Activated CD8-positive, alpha-beta memory T cell treated with anti-CD3 and anti-CD28 coated beads, Interleukin-2, amount 10 ng/mL, durations not matched to agents 7 days and 5 days (primary cell): ENCODE data around the gene C4orf17. TPM values are rescaled to one million over a fixed set of nuclear protein-coding genes. Genes with fewer than 3 reads are reported as not detected.

Source experiments
- ATAC-seq: fragments of 150-1000 bp; cut with Tn5 transposase; one replicate; pipeline ENCODE4 v1.10.0; 2021; ENCODE audit warnings: moderate library complexity
- CTCF ChIA-PET: fragments of 350-600 bp; sonication (Branson Sonifier 250); formaldehyde crosslinking; loops from one replicate; lab custom pipeline; 2021; ENCODE audit warnings: antibody characterized with exemption; lab: Charles Lee
- DNase-seq: peaks from one replicate; pipeline ENCODE4 v3.0.0-alpha.2; 2020
- H3K27ac Mint-ChIP-seq: one replicate; pipeline ENCODE4 v1.8.0; 2021; ENCODE audit warnings: mild to moderate bottlenecking, mixed read lengths
- H3K27me3 Mint-ChIP-seq: one replicate; pipeline ENCODE4 v1.8.0; 2021; ENCODE audit warnings: mixed read lengths
- H3K36me3 Mint-ChIP-seq: one replicate; pipeline ENCODE4 v1.8.0; 2021; ENCODE audit warnings: mild to moderate bottlenecking, mixed read lengths
- H3K4me1 Mint-ChIP-seq: one replicate; pipeline ENCODE4 v1.8.0; 2021; ENCODE audit warnings: mixed read lengths
- H3K4me3 Mint-ChIP-seq: one replicate; pipeline ENCODE4 v1.8.0; 2021; ENCODE audit warnings: mild to moderate bottlenecking, moderate library complexity, mixed read lengths
- H3K9me3 Mint-ChIP-seq: one replicate; pipeline ENCODE4 v1.8.0; 2022; ENCODE audit warnings: low read depth, mixed read lengths
- total RNA-seq, 2 experiments: library from RNA; stranded (reverse); gene quantifications; one replicate each; pipeline ENCODE4 v1.2.3, GENCODE V29; 2021

C4orf17 gene
- total RNA-seq, 2 experiments from 2014 or later, result not detected

- peak; percentile 93 for ATAC-seq
- DNase-seq, result peak; percentile 97
- H3K9me3 Mint-ChIP-seq, result no peaks in the 10 kb centered on the region
- CTCF ChIA-PET, result interaction anchor here (1.0 to 3.5 kb wide), 7 partner anchors 239 to 568 kb away, joined by 3 to 44 read pairs (median 3); partner anchors contain the start of genes DNAJB14 and METAP1
- H3K36me3 Mint-ChIP-seq, result no peaks in the 10 kb centered on the region
- peaks cover 15% of the 10 kb centered on the region for H3K27me3 Mint-ChIP-seq
- peak within 1 kb of the TSS; percentile 92 for H3K4me3 Mint-ChIP-seq
- peak within 1 kb of the TSS; percentile 98 for H3K27ac Mint-ChIP-seq
- H3K4me1 Mint-ChIP-seq, result peaks cover 25% of the 10 kb centered on the region
Measured at GRCh38 chr4:99563310-99564186, 52.7 kb downstream of the C4orf17 start, which contains the start of gene TRMT10A. TRMT10A (minus strand) TSS chr4:99564039; CDS start chr4:99559338, 4,701 bp downstream.

GRCh38 chr4:99564921-99565320 is 54.1 kb downstream of the C4orf17 start:
- no peaks in the 10 kb centered on the region for H3K36me3 Mint-ChIP-seq
- no peak for ATAC-seq
- H3K4me3 Mint-ChIP-seq, result peak overlapping the region; percentile 92
- no peak for DNase-seq
- peaks cover 25% of the 10 kb centered on the region for H3K4me1 Mint-ChIP-seq
- H3K27me3 Mint-ChIP-seq, result peaks cover 24% of the 10 kb centered on the region
- no peak overlapping the region for H3K27ac Mint-ChIP-seq
- H3K9me3 Mint-ChIP-seq, result no peaks in the 10 kb centered on the region
- CTCF ChIA-PET, result interaction anchor here (1.2 to 3.5 kb wide), 2 partner anchors 243 to 246 kb away, joined by 4 to 44 read pairs; no protein-coding TSS in a partner anchor

- H3K9me3 Mint-ChIP-seq, result no peaks in the 10 kb centered on the region
- ATAC-seq, result no peak
- H3K27ac Mint-ChIP-seq, result no peak overlapping the region
- H3K36me3 Mint-ChIP-seq, result no peaks in the 10 kb centered on the region
- peaks cover 46% of the 10 kb centered on the region for H3K27me3 Mint-ChIP-seq
- CTCF ChIA-PET, result no interaction called here
- H3K4me1 Mint-ChIP-seq, result peaks cover 3% of the 10 kb centered on the region
- no peak for DNase-seq
- H3K4me3 Mint-ChIP-seq, result no peak overlapping the region
Measured at GRCh38 chr4:99571883-99572282, 61.1 kb downstream of the C4orf17 start.

GRCh38 chr4:99572527-99573240 is 61.9 kb downstream of the C4orf17 start:
- peaks cover 3% of the 10 kb centered on the region for H3K4me1 Mint-ChIP-seq
- DNase-seq (no peak), ATAC-seq (no peak)
- peaks cover 51% of the 10 kb centered on the region for H3K27me3 Mint-ChIP-seq
- no peak overlapping the region for H3K27ac Mint-ChIP-seq
- CTCF ChIA-PET, result no interaction called here
- no peak overlapping the region for H3K4me3 Mint-ChIP-seq
- no peaks in the 10 kb centered on the region for H3K36me3 Mint-ChIP-seq
- H3K9me3 Mint-ChIP-seq, result no peaks in the 10 kb centered on the region

GRCh38 chr4:99573735-99574368 is 63.0 kb downstream of the C4orf17 start:
- CTCF ChIA-PET, result no interaction called here
- H3K4me1 Mint-ChIP-seq, result peaks cover 3% of the 10 kb centered on the region
- H3K27me3 Mint-ChIP-seq, result peaks cover 51% of the 10 kb centered on the region

GRCh38 chr4:99574530-99575324 is 63.9 kb downstream of the C4orf17 start, which contains the start of gene MTTP:
MTTP (plus strand) TSS chr4:99574824; CDS start chr4:99574910, 86 bp downstream.
- H3K27ac Mint-ChIP-seq, result no peak within 1 kb of the TSS
- no peak within 1 kb of the TSS for H3K4me3 Mint-ChIP-seq
- no peak for DNase-seq
- H3K4me1 Mint-ChIP-seq, result peaks cover 3% of the 10 kb centered on the region
- CTCF ChIA-PET, result no interaction called here
- H3K36me3 Mint-ChIP-seq, result no peaks in the 10 kb centered on the region
- no peaks in the 10 kb centered on the region for H3K9me3 Mint-ChIP-seq
- H3K27me3 Mint-ChIP-seq, result peaks cover 52% of the 10 kb centered on the region
- ATAC-seq, result no peak

More at GRCh38 chr4:99573735-99574368, 63.0 kb downstream of the C4orf17 start:
- no peaks in the 10 kb centered on the region for H3K36me3 Mint-ChIP-seq
- H3K27ac Mint-ChIP-seq, result no peak overlapping the region
- no peak overlapping the region for H3K4me3 Mint-ChIP-seq
- DNase-seq, result no peak
- no peak for ATAC-seq
- no peaks in the 10 kb centered on the region for H3K9me3 Mint-ChIP-seq

GRCh38 chr4:99578714-99579113 is 67.9 kb downstream of the C4orf17 start:
- no peak for ATAC-seq
- H3K36me3 Mint-ChIP-seq, result no peaks in the 10 kb centered on the region
- H3K4me3 Mint-ChIP-seq, result no peak overlapping the region
- peaks cover 3% of the 10 kb centered on the region for H3K4me1 Mint-ChIP-seq
- H3K27me3 Mint-ChIP-seq, result peaks cover 57% of the 10 kb centered on the region
- H3K27ac Mint-ChIP-seq, result no peak overlapping the region
- H3K9me3 Mint-ChIP-seq, result no peaks in the 10 kb centered on the region
- CTCF ChIA-PET, result no interaction called here
- no peak for DNase-seq

- H3K4me1 Mint-ChIP-seq, result no peaks in the 10 kb centered on the region
- CTCF ChIA-PET, result no interaction called here
- H3K27me3 Mint-ChIP-seq, result peaks cover 31% of the 10 kb centered on the region
- ATAC-seq (no peak), DNase-seq (no peak)
- no peaks in the 10 kb centered on the region for H3K9me3 Mint-ChIP-seq
- no peak overlapping the region for H3K4me3 Mint-ChIP-seq
- no peaks in the 10 kb centered on the region for H3K36me3 Mint-ChIP-seq
- no peak overlapping the region for H3K27ac Mint-ChIP-seq
Measured at GRCh38 chr4:99585516-99585915, 74.7 kb downstream of the C4orf17 start.

- CTCF ChIA-PET, result no interaction called here
- H3K27ac Mint-ChIP-seq, result no peak overlapping the region
- no peaks in the 10 kb centered on the region for H3K36me3 Mint-ChIP-seq
- ATAC-seq (no peak), DNase-seq (no peak)
- H3K27me3 Mint-ChIP-seq, result peaks cover 25% of the 10 kb centered on the region
- no peaks in the 10 kb centered on the region for H3K4me1 Mint-ChIP-seq
- no peak overlapping the region for H3K4me3 Mint-ChIP-seq
- no peaks in the 10 kb centered on the region for H3K9me3 Mint-ChIP-seq
Measured at GRCh38 chr4:99586322-99586721, 75.5 kb downstream of the C4orf17 start.

GRCh38 chr4:99586797-99587196 is 76.0 kb downstream of the C4orf17 start:
- no peak for DNase-seq
- Mint-ChIP-seq H3K27ac (no peak overlapping the region), H3K27me3 (peaks cover 23% of the 10 kb centered on the region), H3K36me3 (no peaks in the 10 kb centered on the region), H3K4me3 (no peak overlapping the region), H3K9me3 (no peaks in the 10 kb centered on the region), H3K4me1 (no peaks in the 10 kb centered on the region)
- ATAC-seq, result no peak
- CTCF ChIA-PET, result no interaction called here

- no peaks in the 10 kb centered on the region for H3K4me1 Mint-ChIP-seq
- CTCF ChIA-PET, result no interaction called here
- H3K4me3 Mint-ChIP-seq, result no peak overlapping the region
Measured at GRCh38 chr4:99587309-99587708, 76.5 kb downstream of the C4orf17 start.

GRCh38 chr4:99587803-99588202 is 77.0 kb downstream of the C4orf17 start:
- ATAC-seq (no peak), DNase-seq (no peak)
- H3K27me3 Mint-ChIP-seq, result peaks cover 15% of the 10 kb centered on the region
- no peaks in the 10 kb centered on the region for H3K4me1 Mint-ChIP-seq
- no peak overlapping the region for H3K4me3 Mint-ChIP-seq
- H3K27ac Mint-ChIP-seq, result no peak overlapping the region
- CTCF ChIA-PET, result no interaction called here
- H3K9me3 Mint-ChIP-seq, result no peaks in the 10 kb centered on the region
- no peaks in the 10 kb centered on the region for H3K36me3 Mint-ChIP-seq

More at GRCh38 chr4:99587309-99587708, 76.5 kb downstream of the C4orf17 start:
- H3K9me3 Mint-ChIP-seq, result no peaks in the 10 kb centered on the region
- peaks cover 18% of the 10 kb centered on the region for H3K27me3 Mint-ChIP-seq
- no peak overlapping the region for H3K27ac Mint-ChIP-seq
- H3K36me3 Mint-ChIP-seq, result no peaks in the 10 kb centered on the region
- ATAC-seq (no peak), DNase-seq (no peak)
